GM19438 (cell line): ENCODE results near the gene MRGPRF.

Experiments used
- ATAC-seq: cut with Tn5 transposase; IDR thresholded peaks from one replicate; pipeline ENCODE4 v1.9.1; 2021; ENCODE audit warnings: low read depth; ENCODE audit not compliant: unreplicated experiment

MRGPRF gene

DNA sequence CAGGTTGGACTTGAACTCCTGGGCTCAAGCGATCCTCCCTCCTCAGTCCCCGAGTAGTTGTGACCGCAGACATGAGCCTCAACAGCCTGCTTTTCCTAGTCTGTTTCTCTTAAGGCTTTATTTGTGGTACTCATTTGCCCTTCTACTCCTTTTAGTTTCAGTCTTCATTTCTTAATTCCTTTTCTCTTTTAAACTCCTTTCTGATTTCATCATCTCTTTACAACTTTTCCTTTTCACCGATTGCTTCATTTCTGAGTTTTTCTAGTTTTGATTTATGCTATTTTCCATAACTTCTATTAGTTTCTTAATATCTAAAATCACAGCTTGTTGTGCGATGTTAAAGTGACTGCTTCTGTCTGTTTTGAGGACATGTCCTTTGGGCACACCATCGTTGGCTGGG lies 17.3 kb upstream of the MRGPRF start:
- no peak for ATAC-seq

DNA sequence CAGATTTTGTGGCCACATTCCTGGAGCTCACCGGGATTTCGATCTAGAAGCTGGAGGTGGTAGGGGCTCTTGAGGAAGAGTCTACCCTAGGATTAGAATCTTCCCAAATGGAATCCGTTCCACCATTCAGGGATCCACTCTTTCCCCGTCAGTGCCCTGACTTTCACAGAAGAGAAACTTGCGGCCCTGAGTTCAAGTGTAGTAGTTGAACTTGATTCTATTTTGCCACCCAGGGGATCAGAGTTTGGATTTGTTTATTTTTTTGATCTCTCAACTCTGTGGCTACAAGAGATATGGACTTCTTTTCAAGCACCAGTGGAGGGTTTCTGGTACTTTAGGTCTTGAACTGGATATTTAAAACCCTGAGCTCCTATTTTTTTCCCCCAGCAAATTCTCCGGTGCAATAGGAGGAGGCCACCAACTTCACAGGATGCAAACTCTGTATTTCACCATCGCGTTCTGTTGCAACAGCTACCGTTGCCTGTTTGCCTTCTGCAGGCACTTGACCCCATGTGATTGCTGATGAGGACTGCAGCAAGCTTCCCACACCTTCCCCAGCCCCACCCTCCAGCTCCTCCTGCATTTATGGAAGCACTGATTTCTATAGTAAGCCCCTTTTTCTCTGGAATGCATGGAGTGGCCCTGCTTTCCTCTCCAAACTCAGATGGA lies 14.8 kb upstream of the MRGPRF start:
- ATAC-seq = no peak

DNA sequence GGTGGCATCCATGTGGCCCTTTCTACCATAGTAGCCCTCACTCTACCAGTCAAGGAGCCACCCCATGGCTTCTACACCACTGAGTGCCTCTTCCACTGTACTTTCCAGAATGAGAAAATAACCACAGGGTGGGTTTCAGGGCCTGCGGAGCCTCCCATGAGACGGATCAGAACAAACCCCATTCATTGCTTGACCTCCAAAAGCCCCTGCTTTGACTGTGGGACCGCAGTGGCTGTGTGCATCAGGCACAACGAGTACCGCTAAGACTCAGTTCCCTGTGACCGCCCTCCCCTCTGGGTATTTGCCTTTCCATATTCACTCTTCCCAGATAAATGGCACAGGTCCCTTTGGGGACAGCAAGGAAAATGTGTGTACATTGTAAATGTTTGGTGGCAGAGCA lies 11.5 kb upstream of the MRGPRF start:
- no peak for ATAC-seq

DNA sequence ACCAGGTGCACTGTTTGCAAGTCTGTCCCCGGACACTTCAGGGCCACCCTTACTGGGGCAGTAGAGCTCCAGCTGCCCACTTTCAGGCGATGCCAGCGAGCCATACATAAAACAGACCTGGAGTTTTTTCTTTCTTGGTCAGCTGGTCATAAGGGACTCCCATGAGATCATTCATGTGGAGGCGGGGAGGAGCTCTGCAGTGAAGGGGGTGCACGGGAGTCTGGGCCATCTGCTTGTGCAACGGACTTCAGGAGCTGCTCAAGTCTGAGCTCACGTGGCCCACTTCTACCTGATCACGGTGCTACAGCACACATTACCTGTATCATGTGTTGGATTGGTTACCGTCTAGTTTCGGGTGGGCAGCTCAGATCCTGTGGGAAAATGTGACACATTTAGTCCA lies 9.2 kb upstream of the MRGPRF start:
- no peak for ATAC-seq

DNA sequence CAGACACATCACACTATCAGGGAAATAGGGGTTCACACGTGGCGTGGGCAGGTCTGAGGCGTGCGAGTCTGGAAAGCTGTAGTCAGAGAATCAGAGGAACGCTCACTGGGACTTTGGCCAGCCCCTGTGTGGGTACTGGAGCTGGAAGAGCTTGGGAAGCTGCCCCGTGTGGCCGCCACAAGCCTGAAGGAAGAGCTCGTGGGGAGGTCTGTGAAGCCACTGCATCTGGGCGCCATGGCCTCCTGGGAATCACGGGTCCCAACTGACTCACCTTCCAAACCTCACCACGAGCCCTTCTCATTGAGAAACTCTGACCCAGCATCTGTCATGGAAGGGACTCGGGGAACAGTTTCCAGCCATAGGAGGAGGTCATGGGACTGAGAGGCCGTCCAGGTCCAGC lies 5.9 kb upstream of the MRGPRF start:
- no peak for ATAC-seq

DNA sequence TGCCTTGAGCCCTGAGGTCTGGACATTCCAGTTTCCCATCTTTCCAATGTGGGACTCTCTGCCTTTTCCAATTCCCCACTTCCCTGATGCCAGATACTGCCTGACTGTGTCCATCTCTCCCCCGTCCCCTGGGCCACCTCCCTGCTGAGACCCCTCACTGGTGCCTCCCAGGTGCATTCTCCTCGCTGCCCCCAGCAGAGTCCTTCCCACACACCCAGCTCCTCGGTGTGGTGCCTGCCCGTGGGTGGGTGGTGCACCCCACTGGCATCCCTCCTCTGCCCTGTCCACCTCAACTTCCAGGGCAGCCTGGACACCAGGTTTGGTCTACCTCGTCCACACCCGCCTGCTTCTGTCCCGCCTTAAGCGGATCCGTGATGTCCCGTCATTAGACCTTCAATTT lies 4.9 kb upstream of the MRGPRF start:
- ATAC-seq = no peak

DNA sequence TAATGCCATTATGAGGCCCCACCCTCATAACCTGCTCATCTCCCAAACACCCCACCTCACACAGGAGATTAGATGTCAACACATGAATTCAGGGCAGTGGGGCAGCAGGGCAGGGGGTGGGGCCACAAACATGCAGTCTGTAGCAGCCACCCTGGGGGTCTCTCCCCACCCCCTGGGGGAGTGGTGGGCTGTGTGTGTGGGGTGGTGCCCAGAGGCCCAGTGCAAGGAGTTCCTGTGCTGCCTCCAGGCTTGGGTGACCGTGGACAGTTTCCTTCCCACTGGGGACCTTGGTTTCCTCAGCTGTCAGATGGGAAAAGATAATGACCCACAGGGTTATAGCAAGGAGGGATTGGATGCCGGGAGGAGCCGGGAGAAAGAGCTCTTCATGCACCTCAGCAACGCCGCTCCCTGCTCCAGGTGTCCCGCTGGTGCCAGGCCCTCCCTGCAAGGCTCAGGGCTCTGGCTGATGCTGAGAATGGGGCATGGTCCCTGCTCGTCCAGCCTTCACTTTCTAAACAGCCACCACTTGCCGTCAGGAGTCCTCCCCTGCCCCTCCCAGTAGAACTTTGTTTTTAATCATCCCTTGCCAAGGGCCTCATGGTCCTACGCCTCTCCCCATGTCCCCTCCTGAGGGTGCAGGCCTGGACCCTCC lies 2.0 kb upstream of the MRGPRF start:
- ATAC-seq = no peak

DNA sequence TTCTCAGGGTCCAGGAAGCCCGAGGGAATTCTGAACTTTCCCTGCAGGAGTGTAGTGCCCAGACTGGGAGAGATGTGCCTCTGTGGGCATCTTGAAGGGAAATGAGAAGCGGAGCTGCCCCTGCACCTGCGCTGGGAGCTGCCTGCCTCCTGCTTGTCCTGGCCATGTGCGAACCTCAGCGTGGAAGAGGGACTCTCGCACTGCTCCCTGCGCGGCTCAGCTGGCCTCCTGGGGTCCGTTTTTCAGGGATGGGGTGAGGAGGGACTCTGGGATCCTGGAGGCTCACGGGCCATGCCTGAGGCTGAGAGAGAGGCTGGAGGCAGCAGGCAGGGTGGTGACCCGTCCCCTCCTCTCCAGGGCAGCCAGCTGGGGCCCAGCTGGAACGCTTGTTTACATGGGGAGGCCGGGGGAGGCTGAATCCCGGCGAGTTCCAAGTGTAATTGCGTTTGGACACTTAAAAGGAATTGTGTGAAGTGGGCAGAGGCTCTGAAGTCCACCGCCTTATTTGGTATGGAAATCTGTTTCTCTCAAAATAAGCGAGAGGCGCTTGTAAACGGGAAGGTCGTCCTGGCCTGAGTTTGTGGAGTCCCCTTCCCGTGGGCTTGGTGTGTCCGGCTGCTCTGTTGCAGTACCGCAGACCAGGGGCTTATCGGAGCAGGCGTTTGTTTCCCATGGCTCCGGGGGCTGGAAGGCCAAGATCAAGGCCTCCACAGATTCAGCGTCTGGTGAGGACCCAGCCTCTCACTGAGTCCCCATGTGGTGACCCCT lies 1.2 kb upstream of the MRGPRF start:
- no peak for ATAC-seq

DNA sequence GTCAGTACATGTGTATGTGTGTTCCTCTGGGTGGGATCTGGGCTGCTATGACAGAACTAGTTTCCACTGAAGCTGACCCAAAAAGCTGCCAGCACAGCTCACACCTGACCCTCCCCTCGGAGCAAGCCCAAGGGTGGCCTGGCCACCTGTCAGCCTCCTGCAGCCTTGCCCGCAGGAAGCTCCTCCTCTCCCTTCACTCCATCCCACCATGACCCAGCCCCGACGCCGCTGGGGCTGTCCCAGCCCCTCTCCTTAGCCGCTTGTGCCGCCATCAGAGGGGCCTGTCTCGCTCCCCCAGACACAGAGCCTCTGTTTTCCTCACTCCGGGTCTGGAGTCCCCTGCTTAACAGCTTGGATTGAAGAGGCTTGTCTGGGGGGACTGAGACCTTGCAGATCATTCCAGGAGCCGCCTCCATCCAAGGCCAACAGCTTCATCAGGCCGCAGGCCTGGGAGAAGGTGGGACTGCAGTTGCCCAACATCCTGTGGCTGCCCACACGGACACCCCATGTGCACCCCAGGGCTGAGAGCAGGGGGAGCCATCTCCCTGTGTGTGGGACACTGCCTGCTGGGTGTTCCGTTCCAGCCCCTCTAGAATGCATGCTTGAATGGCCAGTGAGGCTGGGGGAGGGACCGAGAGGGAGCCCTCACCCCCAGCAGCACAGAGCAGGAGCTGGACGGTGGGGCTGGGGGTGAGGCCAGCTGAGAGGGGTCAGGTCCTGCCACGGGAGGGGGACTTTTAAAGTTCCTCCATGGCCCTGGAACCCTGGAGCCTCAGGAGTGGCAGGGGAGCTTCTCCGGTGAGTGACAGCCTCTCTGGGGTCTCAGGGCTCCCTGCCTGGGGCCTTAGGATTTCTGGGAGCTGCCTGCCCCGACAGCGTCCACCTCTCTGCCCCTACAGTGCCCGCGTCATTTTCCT lies 696 bp downstream of the MRGPRF start:
- ATAC-seq = no peak

DNA sequence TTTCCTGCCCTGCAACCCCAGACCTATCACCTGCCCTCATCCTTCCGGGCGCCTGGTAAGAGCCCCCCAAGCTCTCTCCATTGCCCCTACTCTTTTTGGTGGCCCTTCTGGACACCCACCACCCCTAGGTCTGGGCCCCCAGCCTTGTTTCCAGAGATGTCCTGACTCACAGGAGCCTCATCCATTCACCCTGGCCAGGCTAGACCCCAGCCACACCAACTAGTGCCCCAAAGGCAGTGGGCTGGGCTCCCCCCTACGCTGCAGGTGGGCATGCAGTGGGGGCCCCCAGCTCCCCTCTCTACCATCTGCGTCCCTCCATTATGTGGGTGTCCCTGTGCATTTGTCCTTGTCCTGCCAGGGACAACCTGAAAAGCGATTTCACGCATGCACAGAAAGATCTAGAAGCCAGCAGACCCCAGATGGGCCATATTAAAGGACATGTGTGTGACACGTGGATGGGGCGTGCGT lies 1.4 kb downstream of the MRGPRF start:
- no peak for ATAC-seq

DNA sequence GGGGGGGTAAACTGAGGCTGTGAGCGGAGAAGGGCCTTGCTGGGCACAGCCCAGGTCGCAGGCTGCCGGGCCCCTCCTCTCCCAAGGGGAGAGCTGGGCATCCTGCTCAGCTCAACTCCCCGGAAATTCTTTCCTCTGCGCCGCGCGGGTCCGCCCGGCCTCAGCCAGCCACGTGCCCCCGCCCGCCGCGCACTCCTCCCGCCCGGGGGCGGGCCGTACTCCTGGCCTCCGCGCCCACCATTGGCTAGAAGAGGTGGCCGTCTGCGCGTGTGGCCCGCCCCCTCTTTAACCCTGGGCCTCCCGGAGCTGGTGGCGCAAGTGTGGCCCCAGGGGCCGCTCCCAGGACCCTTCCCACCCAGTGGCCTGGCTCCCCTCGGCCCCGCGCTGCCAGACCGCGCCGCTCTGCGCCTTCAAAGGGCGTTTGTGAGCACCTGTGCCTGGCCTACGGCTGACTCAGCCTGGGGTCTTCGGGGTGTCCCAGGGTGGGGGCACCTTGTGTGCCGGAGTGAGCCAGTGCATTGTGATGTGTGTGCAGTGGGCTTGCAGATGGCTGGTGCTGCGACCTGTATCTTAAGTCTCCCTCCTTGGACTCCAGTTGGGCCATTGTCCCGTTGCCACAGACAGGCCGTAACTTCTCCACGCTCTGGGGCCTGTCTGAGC lies 2.0 kb downstream of the MRGPRF start:
- no peak for ATAC-seq

DNA sequence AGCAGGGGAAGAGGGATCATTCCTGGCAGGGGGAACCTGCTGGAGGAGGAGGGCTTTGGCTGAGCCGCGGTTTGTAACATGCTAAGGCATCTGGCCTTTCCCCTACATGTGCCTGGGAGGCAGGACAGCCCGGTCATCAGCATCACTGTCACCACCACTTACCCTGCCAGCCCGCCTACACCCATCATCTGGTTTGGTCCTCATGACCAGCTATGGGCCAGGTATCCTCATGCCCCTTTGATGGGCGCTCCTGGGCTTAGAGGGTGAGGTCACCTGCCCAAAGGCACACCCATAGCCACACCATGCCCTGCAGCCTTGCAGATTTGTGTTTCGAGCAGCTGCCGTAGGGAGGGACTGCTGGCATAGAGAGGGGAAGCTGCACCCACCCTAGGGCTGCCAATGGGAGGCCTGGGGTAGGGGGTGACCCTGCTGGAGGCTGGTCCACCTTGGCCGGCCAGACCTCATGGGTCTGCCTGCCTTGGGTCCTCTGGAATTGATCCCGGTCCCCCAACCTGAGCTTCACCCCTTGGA lies 2.6 kb downstream of the MRGPRF start:
- no peak for ATAC-seq

DNA sequence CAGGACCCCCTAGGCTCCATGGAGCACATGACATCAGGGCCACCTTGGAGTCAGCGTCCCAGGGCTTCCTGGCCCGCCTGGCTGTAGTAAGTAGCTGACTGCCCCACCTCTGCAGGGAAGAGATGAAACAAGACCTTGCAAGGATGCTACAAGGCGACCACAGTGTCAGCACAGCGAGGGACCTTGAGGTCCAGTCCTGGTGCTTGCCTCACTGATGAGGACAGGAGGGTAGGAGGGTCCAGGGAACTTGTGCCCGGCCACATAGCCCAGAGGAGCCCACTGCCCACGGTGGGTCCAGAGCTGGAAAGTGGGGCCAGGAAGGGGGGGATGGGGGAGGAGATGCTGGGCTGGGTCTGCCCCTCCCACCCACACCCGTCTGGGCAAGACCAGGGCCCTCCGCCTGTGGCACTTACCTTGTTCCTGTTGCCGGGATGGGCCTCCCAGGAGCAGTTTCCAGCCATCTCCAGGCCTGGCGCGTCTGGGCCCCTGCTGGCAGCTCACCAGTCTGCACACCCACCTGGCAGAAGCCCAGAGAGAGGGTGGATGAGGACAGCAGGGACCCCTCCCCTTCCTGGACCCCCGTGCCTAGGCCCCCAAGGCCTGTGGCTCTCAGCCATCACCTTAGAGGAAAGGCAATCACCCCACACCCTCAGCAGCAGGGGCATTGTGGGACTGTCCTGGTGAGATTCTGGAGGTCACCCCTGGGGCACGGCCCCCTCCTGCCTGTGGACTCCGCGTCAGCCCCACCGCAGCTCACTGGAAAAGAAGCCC lies 3.4 kb downstream of the MRGPRF start:
- ATAC-seq = no peak

DNA sequence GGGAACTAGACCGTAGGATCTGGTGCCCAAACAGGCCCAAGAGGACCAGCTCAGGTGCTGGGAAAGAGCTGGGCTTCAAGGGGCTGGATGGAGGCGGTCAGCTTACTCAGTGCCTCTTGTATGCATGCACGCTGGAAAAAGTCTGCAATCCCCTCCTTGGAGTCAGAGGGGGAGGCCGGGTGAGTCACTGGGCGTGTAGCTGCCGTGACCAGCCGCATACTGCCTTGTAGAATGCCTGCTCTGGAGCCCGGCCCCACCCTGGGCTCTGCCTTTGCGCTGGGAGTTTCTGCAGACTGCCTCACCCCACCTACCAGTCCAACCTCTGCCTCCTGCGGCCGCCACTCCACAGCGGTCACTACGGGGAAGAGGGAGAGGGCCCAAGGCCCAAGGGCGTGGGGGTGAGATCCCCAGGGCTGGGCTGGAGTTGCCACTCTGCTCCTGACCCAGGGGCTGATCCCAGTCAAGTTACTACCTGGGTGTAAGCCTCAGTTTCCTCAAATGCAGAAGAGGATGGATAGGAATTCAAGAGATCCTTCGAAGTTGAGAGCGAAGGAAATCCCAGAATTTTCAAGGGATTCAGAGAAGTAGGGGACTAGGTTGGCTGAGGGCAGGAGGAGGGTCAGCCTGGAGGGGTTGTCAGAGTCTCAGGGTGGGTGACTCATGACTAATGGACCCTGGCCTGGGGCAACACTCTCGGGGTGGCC lies 4.2 kb downstream of the MRGPRF start:
- ATAC-seq = no peak

DNA sequence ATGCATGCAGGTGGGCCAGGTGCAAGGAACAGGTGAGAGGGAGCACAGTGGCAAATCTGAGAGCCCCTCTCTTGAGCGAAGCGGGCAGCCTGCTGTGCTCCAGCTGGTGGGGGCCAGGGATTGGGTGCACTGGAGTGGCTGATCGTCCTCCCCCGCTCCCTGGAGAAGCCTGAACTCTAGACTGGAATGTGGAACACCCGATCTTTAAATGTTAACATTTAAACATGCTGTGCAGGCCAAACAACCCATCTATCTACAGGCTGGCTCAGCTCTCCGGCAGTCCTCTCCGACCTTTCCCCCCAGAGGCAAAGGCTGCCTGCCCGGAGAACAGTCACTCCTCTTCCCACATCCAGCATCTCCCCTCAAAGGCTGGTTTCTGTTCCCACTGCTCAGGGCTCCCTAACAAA lies 5.1 kb downstream of the MRGPRF start:
- ATAC-seq = no peak

DNA sequence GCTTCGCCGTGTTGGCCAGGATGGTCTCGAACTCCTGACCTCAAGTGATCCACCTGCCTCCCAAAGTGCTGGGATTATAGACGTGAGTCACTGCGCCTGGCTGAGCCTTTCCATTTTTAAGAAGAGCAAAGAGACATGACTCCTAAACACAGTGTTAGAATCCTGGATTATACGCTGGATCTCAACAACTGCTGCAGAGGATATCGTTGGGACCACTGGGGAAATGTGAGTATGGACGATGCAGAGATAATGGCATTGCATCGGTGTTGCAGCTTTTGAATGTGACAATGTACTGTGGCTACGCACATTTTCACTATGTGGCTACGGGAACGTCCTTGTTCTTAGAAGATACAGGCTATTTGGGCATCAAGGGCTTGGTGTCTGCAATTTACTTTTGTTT lies 6.2 kb downstream of the MRGPRF start:
- no peak for ATAC-seq

DNA sequence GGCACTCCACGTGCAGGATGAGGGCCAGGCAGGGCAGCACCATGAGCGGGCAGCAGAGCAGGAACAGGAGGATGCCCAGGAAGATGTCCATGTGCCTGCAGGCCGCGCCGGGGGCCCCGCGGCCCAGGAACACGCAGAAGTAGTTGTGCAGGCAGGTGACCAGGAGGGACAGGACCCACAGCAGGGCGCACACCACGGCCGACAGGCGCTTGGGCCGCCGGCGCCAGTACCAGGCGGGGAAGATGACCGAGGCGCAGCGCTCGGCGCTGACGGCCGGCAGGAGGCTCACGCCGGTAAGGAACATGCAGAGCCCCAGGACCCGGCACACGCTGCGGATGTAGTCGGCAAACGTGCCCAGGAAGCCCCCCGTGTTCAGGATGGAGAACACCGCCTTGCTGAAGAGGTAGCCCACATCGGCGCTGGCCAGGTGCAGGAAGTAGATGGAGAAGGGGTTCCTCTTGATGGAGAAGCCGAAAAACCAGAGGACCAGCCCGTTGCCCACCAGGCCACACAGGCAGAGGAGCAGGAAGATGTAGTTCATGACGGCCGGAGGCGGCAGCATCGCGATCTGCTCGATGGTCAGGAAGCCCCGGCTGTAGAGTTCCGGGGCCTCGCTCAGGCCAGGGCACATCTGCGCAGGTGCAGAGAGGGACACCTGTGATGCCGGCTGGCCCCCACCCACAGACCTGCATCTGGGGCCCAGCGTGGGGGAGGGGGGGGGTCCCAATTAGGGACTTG lies 7.2 kb downstream of the MRGPRF start:
- ATAC-seq = no peak

DNA sequence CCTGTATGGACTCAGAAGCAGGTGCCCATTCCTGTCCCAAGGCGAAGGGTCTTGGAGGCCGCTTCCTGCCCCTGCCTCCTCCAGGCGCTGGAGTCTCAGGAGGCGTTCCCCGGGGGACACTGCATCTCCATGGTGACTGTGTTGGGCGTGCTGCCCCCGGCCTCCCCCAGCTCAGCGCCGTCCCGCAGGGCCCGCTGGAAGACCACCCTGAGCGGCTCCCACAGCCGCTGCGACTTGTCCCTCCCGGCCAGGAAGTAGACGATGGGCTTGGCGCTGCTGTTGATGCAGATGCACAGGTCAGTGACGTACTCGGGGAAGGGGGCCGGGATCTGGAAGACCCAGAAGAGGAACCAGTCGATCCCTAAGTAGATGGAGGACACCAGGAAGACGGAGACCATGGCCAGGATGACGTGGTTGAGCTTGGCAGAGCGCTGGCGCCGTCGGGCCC lies 7.8 kb downstream of the MRGPRF start:
- no peak for ATAC-seq
